HuH-7 (cell line): Measurements from ENCODE around the gene CD2BP2.
"Not testable (repeated sequence)": the region's sequence is repeated elsewhere in the genome, so short reads cannot be mapped to it uniquely, and the experiment has no call there.

Source experiments
- DNase-seq: peaks from one replicate; pipeline ENCODE4 v3.0.0; 2011; ENCODE audit warnings: low spot score

Gene CD2BP2

GRCh38 chr16:30358990-30359870 is 4.1 kb upstream of the CD2BP2 start:
- no peak for DNase-seq

GRCh38 chr16:30358577-30358936 is 3.4 kb upstream of the CD2BP2 start:
- no peak for DNase-seq

GRCh38 chr16:30357715-30358576 is 2.8 kb upstream of the CD2BP2 start:
- no peak for DNase-seq

GRCh38 chr16:30357085-30357714 is 2.1 kb upstream of the CD2BP2 start:
- no peak for DNase-seq

- DNase-seq = no peak
Measured at GRCh38 chr16:30356401-30357084, 1.4 kb upstream of the CD2BP2 start.

GRCh38 chr16:30355954-30356308 is 823 bp upstream of the CD2BP2 start:
- no peak for DNase-seq

- DNase-seq = no peak
Measured at GRCh38 chr16:30354423-30355143, 525 bp downstream of the CD2BP2 start.

GRCh38 chr16:30353438-30354129 is 1.5 kb downstream of the CD2BP2 start:
- no peak for DNase-seq

GRCh38 chr16:30352488-30353401 is 2.4 kb downstream of the CD2BP2 start:
- DNase-seq = no peak

- DNase-seq = no peak
Measured at GRCh38 chr16:30351586-30352419, 3.3 kb downstream of the CD2BP2 start.

GRCh38 chr16:30351001-30351441 is 4.1 kb downstream of the CD2BP2 start:
- no peak for DNase-seq

GRCh38 chr16:30350134-30350871 is 4.8 kb downstream of the CD2BP2 start:
- DNase-seq = no peak

- no peak for DNase-seq
Measured at GRCh38 chr16:30349675-30350074, 5.4 kb downstream of the CD2BP2 start.

- no peak for DNase-seq
Measured at GRCh38 chr16:30348929-30349328, 6.2 kb downstream of the CD2BP2 start.

GRCh38 chr16:30348113-30348512 is 7.0 kb downstream of the CD2BP2 start:
- no peak for DNase-seq

- DNase-seq = no peak
Measured at GRCh38 chr16:30346286-30346685, 8.8 kb downstream of the CD2BP2 start.

GRCh38 chr16:30343491-30343820 is 11.7 kb downstream of the CD2BP2 start:
- not testable (repeated sequence) for DNase-seq
